Erythroblast (primary cell): ENCODE measurements around the gene NXNL2.

ENCODE experiments used
- GATA1 ChIP-seq: IDR thresholded peaks from 2 replicates; pipeline ENCODE4 v1.6.1; 2011; ENCODE audit warnings: low read depth, mild to moderate bottlenecking, control low read depth, low read length, moderate library complexity
- POLR2A ChIP-seq: IDR thresholded peaks from 2 replicates; pipeline ENCODE4 v1.6.1; 2011; ENCODE audit warnings: mild to moderate bottlenecking, low read length

DNA sequence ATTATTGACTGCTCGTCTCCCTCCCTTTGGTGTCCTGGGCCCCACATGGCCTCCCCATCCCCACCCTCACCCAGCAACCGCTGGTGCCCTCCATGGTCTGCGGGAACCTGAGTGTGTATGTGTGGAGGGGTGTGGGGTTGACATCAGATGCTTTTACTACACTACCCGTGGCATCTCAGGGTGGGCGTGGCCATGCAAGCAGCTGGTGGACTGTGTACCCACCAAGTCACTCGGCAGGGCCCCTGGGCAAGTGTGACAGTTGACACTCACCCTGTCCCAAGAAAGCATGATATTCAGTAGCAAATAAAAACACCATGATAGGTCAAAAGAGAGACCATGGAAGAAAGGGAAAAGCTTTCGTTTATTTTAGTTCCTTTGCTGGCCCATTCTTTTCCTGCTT, 7.4 kb upstream of the NXNL2 start:
- TF ChIP-seq POLR2A: no peak
- no peak for TF ChIP-seq GATA1
